GM21786 (cell line): ENCODE data around the gene ZEB2.

ENCODE experiments used
- ATAC-seq: cut with Tn5 transposase; IDR thresholded peaks from one replicate; pipeline ENCODE4 v1.9.1; 2021; ENCODE audit not compliant: unreplicated experiment

The ZEB2 gene

GRCh38 chr2:144496092-144496976, 23.6 kb downstream of the ZEB2 start:
- no peak for ATAC-seq

GRCh38 chr2:144495227-144496091, 24.5 kb downstream of the ZEB2 start:
- ATAC-seq: no peak

- no peak for ATAC-seq
These were observed 26.7 kb downstream of the ZEB2 start for GRCh38 chr2:144493027-144493809.

- no peak for ATAC-seq
These were observed 29.1 kb downstream of the ZEB2 start for GRCh38 chr2:144490857-144491256.

GRCh38 chr2:144490017-144490416, 29.9 kb downstream of the ZEB2 start:
- ATAC-seq: no peak

- no peak for ATAC-seq
These were observed 30.5 kb downstream of the ZEB2 start for GRCh38 chr2:144489315-144489916.

GRCh38 chr2:144484201-144484948, 35.5 kb downstream of the ZEB2 start:
- no peak for ATAC-seq

- ATAC-seq: no peak
These were observed 38.3 kb downstream of the ZEB2 start for GRCh38 chr2:144481666-144482065.

- ATAC-seq: no peak
These were observed 38.8 kb downstream of the ZEB2 start for GRCh38 chr2:144481109-144481508.

GRCh38 chr2:144480285-144480684, 39.6 kb downstream of the ZEB2 start:
- no peak for ATAC-seq

- no peak for ATAC-seq
These were observed 40.3 kb downstream of the ZEB2 start for GRCh38 chr2:144479659-144480058.

GRCh38 chr2:144479138-144479537, 40.8 kb downstream of the ZEB2 start:
- ATAC-seq: no peak

GRCh38 chr2:144477957-144478311, 42.0 kb downstream of the ZEB2 start:
- ATAC-seq: no peak

- ATAC-seq: no peak
These were observed 42.5 kb downstream of the ZEB2 start for GRCh38 chr2:144477281-144477956.

GRCh38 chr2:144476682-144477081, 43.2 kb downstream of the ZEB2 start:
- ATAC-seq: no peak

GRCh38 chr2:144475569-144476275, 44.2 kb downstream of the ZEB2 start:
- no peak for ATAC-seq

GRCh38 chr2:144475044-144475443, 44.9 kb downstream of the ZEB2 start:
- ATAC-seq: no peak

GRCh38 chr2:144474017-144474416, 45.9 kb downstream of the ZEB2 start:
- no peak for ATAC-seq

GRCh38 chr2:144472911-144473310, 47.0 kb downstream of the ZEB2 start:
- ATAC-seq: no peak
